ENCODE results near the gene MB21D2.
A peak's percentile ranks its signal among the peaks of the same experiment; 100 is the strongest.

The MB21D2 gene

GRCh38 chr3:192830291-192831110, 87.2 kb downstream of the MB21D2 start:
- FAIRE-seq = no peak

GRCh38 chr3:192827863-192828594, 89.6 kb downstream of the MB21D2 start:
- no peak for FAIRE-seq

- no peak for FAIRE-seq
These were observed 90.4 kb downstream of the MB21D2 start for GRCh38 chr3:192827208-192827607.

- no peak for FAIRE-seq
These were observed 91.2 kb downstream of the MB21D2 start for GRCh38 chr3:192826214-192827006.

- no peak for FAIRE-seq
These were observed 91.9 kb downstream of the MB21D2 start for GRCh38 chr3:192825657-192826200.

- FAIRE-seq = no peak
These were observed 92.4 kb downstream of the MB21D2 start for GRCh38 chr3:192825216-192825615.

- no peak for FAIRE-seq
These were observed 93.3 kb downstream of the MB21D2 start for GRCh38 chr3:192824313-192824712.

GRCh38 chr3:192821161-192821560, 96.5 kb downstream of the MB21D2 start:
- FAIRE-seq = no peak

- no peak for FAIRE-seq
These were observed 97.5 kb downstream of the MB21D2 start for GRCh38 chr3:192820161-192820560.

- FAIRE-seq = no peak
These were observed 98.6 kb downstream of the MB21D2 start for GRCh38 chr3:192819001-192819569.

- no peak for FAIRE-seq
These were observed 99.5 kb downstream of the MB21D2 start for GRCh38 chr3:192818126-192818525.

GRCh38 chr3:192817506-192817905, 100.2 kb downstream of the MB21D2 start:
- FAIRE-seq = no peak

- FAIRE-seq = no peak
These were observed 100.6 kb downstream of the MB21D2 start for GRCh38 chr3:192817053-192817452.

- peak; percentile 96 for FAIRE-seq
These were observed 101.3 kb downstream of the MB21D2 start for GRCh38 chr3:192816351-192816750.

- peak; percentile 72 for FAIRE-seq
These were observed 104.8 kb downstream of the MB21D2 start for GRCh38 chr3:192812743-192813383.

GRCh38 chr3:192805711-192806110, 111.9 kb downstream of the MB21D2 start:
- FAIRE-seq = no peak

GRCh38 chr3:192804502-192804901, 113.2 kb downstream of the MB21D2 start:
- no peak for FAIRE-seq

- peak; percentile 93 for FAIRE-seq
These were observed 114.4 kb downstream of the MB21D2 start for GRCh38 chr3:192802957-192803899.

- no peak for FAIRE-seq
These were observed 115.7 kb downstream of the MB21D2 start for GRCh38 chr3:192801985-192802384.

GRCh38 chr3:192799721-192800120, 117.9 kb downstream of the MB21D2 start:
- FAIRE-seq = no peak

GRCh38 chr3:192795021-192795420, 122.6 kb downstream of the MB21D2 start:
- FAIRE-seq = no peak
